H9 (cell line): ENCODE data around the gene EXOG. TPM values are rescaled to one million over a fixed set of nuclear protein-coding genes. Genes with fewer than 3 reads are reported as not detected.

Source experiments
- DNase-seq: peaks from one replicate; pipeline ENCODE4 v3.0.0-alpha.2; 2017
- H2AFZ ChIP-seq: one replicate; pipeline ENCODE4 v1.6.1; 2013; ENCODE audit warnings: mild to moderate bottlenecking, low read length, control low read depth, moderate library complexity
- H2AK5ac ChIP-seq: 2 replicates; pipeline ENCODE4 v1.6.1; 2013; ENCODE audit warnings: low read length, control low read depth, mixed read lengths; ENCODE audit not compliant: insufficient read length
- H2BK120ac ChIP-seq: one replicate; pipeline ENCODE4 v1.6.1; 2013; ENCODE audit warnings: low read depth, mild to moderate bottlenecking, low read length, control low read depth, inconsistent platforms; ENCODE audit not compliant: poor library complexity, severe bottlenecking
- H2BK12ac ChIP-seq: 2 replicates; pipeline ENCODE4 v1.6.1; 2013; ENCODE audit warnings: low read length, control low read depth, mixed read lengths, low read depth; ENCODE audit not compliant: insufficient read length
- H2BK15ac ChIP-seq: 2 replicates; pipeline ENCODE4 v1.6.1; 2013; ENCODE audit warnings: low read depth, low read length, control low read depth
- H2BK20ac ChIP-seq: one replicate; pipeline ENCODE4 v1.6.1; 2013; ENCODE audit warnings: low read depth, mild to moderate bottlenecking, low read length, control low read depth, inconsistent platforms; ENCODE audit not compliant: poor library complexity, severe bottlenecking
- H2BK5ac ChIP-seq: 2 replicates; pipeline ENCODE4 v1.6.1; 2013; ENCODE audit warnings: low read length, control low read depth, mixed read lengths; ENCODE audit not compliant: insufficient read length
- H3K14ac ChIP-seq: 2 replicates; pipeline ENCODE4 v1.6.1; 2013; ENCODE audit warnings: low read length, control low read depth; ENCODE audit not compliant: insufficient read depth
- H3K18ac ChIP-seq: 2 replicates; pipeline ENCODE4 v1.6.1; 2013; ENCODE audit warnings: low read depth, mild to moderate bottlenecking, mixed read lengths, low read length, control low read depth; ENCODE audit not compliant: insufficient read length
- H3K23ac ChIP-seq: 2 replicates; pipeline ENCODE4 v1.6.1; 2013; ENCODE audit warnings: low read length, control low read depth, mixed read lengths, low read depth; ENCODE audit not compliant: insufficient read length
- H3K23me2 ChIP-seq: 2 replicates; pipeline ENCODE4 v1.6.1; 2013; ENCODE audit warnings: low read depth, mild to moderate bottlenecking, mixed read lengths, low read length, control low read depth; ENCODE audit not compliant: insufficient read length, poor library complexity, severe bottlenecking
- H3K27ac ChIP-seq: 2 replicates; pipeline ENCODE4 v1.5.1; 2013; ENCODE audit warnings: low read length, control low read depth, mixed read lengths, low read depth; ENCODE audit not compliant: insufficient read length
- H3K27me3 ChIP-seq: 2 replicates; pipeline ENCODE4 v1.6.1; 2013; ENCODE audit warnings: low read length, control low read depth, inconsistent platforms; ENCODE audit not compliant: insufficient read depth
- H3K4ac ChIP-seq: 2 replicates; pipeline ENCODE4 v1.6.1; 2013; ENCODE audit warnings: low read depth, mild to moderate bottlenecking, control low read depth, inconsistent platforms, low read length, moderate library complexity
- H3K4me1 ChIP-seq: 2 replicates; pipeline ENCODE4 v1.6.1; 2013; ENCODE audit warnings: low read length, control low read depth, inconsistent platforms; ENCODE audit not compliant: insufficient read depth
- H3K4me2 ChIP-seq: 2 replicates; pipeline ENCODE4 v1.6.1; 2013; ENCODE audit warnings: low read length, control low read depth, mixed read lengths; ENCODE audit not compliant: insufficient read length, insufficient read depth
- H3K56ac ChIP-seq: 2 replicates; pipeline ENCODE4 v1.6.1; 2013; ENCODE audit warnings: low read depth, mild to moderate bottlenecking, mixed read lengths, low read length, control low read depth; ENCODE audit not compliant: insufficient read length
- H3K79me1 ChIP-seq: 2 replicates; pipeline ENCODE4 v1.6.1; 2013; ENCODE audit warnings: low read depth, mild to moderate bottlenecking, moderate library complexity, low read length, control low read depth, inconsistent platforms; ENCODE audit not compliant: insufficient read depth, poor library complexity, severe bottlenecking
- H3K79me2 ChIP-seq: 2 replicates; pipeline ENCODE4 v1.6.1; 2013; ENCODE audit warnings: low read length, control low read depth, inconsistent platforms; ENCODE audit not compliant: insufficient read depth
- H3K9ac ChIP-seq: 2 replicates; pipeline ENCODE4 v1.6.1; 2013; ENCODE audit warnings: low read length, control low read depth, mixed read lengths; ENCODE audit not compliant: insufficient read length; ENCODE audit errors: extremely low read depth
- H3K9me3 ChIP-seq: one replicate; pipeline ENCODE4 v1.6.1; 2013; ENCODE audit warnings: low read depth, low read length, inconsistent platforms; ENCODE audit not compliant: control insufficient read depth
- H3T11ph ChIP-seq: one replicate; pipeline ENCODE4 v1.6.1; 2013; ENCODE audit warnings: mild to moderate bottlenecking, low read length, control low read depth, inconsistent platforms
- H4K20me1 ChIP-seq: one replicate; pipeline ENCODE4 v1.6.1; 2013; ENCODE audit not compliant: control insufficient read depth, insufficient read length, insufficient read depth
- H4K5ac ChIP-seq: 2 replicates; pipeline ENCODE4 v1.6.1; 2013; ENCODE audit warnings: low read depth, mild to moderate bottlenecking, mixed read lengths, low read length, control low read depth; ENCODE audit not compliant: insufficient read length
- H4K8ac ChIP-seq: replicated peaks from 2 replicates; pipeline ENCODE4 v1.6.1; 2013; ENCODE audit warnings: low read length, control low read depth, mixed read lengths, low read depth; ENCODE audit not compliant: insufficient read length
- H4K91ac ChIP-seq: 2 replicates; pipeline ENCODE4 v1.6.1; 2013; ENCODE audit warnings: low read depth, mild to moderate bottlenecking, moderate library complexity, mixed read lengths, low read length, control low read depth; ENCODE audit not compliant: insufficient read length
- H3K27ac Mint-ChIP-seq, 3 experiments: 2 replicates in 2 of 3; 3 replicates in 1 of 3; pipeline ENCODE4 v1.8.0; 2020 to 2021; ENCODE audit warnings: mixed read lengths in 3 of 3, mild to moderate bottlenecking in 1 of 3, moderate library complexity in 1 of 3
- H3K27me3 Mint-ChIP-seq: 2 replicates; pipeline ENCODE4 v1.8.0; 2021; ENCODE audit warnings: low read depth, mild to moderate bottlenecking, moderate library complexity, mixed read lengths
- H3K36me3 Mint-ChIP-seq, 3 experiments: 2 replicates in 2 of 3; 3 replicates in 1 of 3; pipeline ENCODE4 v1.8.0; 2020 to 2021; ENCODE audit warnings: low read depth in 3 of 3, mixed read lengths in 3 of 3; ENCODE audit not compliant: insufficient read depth in 1 of 3
- H3K4me1 Mint-ChIP-seq, 2 experiments: 2 replicates each; pipeline ENCODE4 v1.8.0; 2020; ENCODE audit warnings: mixed read lengths in 2 of 2
- H3K4me3 Mint-ChIP-seq, 2 experiments: 2 replicates in 1 of 2; 3 replicates in 1 of 2; pipeline ENCODE4 v1.8.0; 2020 to 2021; ENCODE audit warnings: mild to moderate bottlenecking in 2 of 2, mixed read lengths in 2 of 2, moderate library complexity in 1 of 2
- H3K9me3 Mint-ChIP-seq, 2 experiments: 2 replicates in 1 of 2; 3 replicates in 1 of 2; pipeline ENCODE4 v1.8.0; 2020; ENCODE audit warnings: mild to moderate bottlenecking in 2 of 2, mixed read lengths in 2 of 2, moderate library complexity in 1 of 2
- WGBS: extraction: QIAGEN DNeasy Blood & Tissue Kit; methylation state at CpG from one replicate; pipeline ENCODE4 v1.1.7; 2013; ENCODE audit warnings: missing lambda C conversion rate, low lambda C conversion rate, mixed read lengths; ENCODE audit not compliant: insufficient read length; ENCODE audit errors: extremely low coverage; 5-methylcytosine and 5-hydroxymethylcytosine counted together
- total RNA-seq: library from RNA; stranded (reverse); gene quantifications from 2 replicates; pipeline ENCODE4 v1.2.1, GENCODE V29; 2021
- TF ChIP-seq, protein P1 (sequence below): fragments of 200-600 bp; sonication (generic); conservative IDR thresholded peaks from 3 replicates; pipeline ENCODE4 v1.8.0; 2021; ENCODE audit warnings: antibody characterized with exemption, mild to moderate bottlenecking

Gene EXOG
- total RNA-seq, 1 experiment from 2014 or later = 14.1 TPM

DNA sequence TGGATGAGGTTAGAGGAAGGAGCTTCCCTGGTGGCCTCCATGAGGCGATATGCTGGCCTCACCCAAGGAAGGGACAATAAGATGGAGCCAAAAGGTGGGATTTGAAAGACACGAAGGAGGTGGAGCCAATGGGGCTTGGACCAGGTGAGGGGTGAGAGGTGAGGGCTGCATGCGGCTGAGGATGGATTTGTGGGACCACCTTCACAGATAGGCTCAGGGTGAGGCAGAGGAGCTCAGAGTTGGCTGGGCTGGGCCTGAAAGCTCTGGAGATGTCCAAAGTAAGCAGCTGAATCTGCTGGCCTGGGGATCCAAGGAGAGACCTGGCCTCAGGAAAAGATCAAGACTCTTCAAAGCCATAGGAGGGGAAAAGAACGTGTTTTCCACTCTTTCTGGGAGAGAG is 49.8 kb downstream of the EXOG start:
- Mint-ChIP-seq H3K4me1 (peaks cover 23 to 25% of the 10 kb centered on the region in 2 experiments), H3K27me3 (peaks cover 2% of the 10 kb centered on the region), H3K4me3 (no peak overlapping the region), H3K27ac (peak overlapping the region in 1 of 3 experiments; percentile 38; a peak in 2 of 7 replicates), H3K36me3 (peaks cover 8 to 10% (median 8%) of the 10 kb centered on the region in 3 experiments; a peak in 6 of 7 replicates), H3K9me3 (no peaks in the 10 kb centered on the region; a peak in 1 of 5 replicates)
- Histone ChIP-seq H3K56ac (no peak overlapping the region), H2BK20ac (no peak overlapping the region), H3K18ac (no peak overlapping the region), H2BK12ac (no peak overlapping the region), H3K4me1 (no peaks in the 10 kb centered on the region; the same call in 1 of the 2 replicates), H4K20me1 (no peaks in the 10 kb centered on the region), H2AK5ac (no peak overlapping the region), H3K79me1 (no peaks in the 10 kb centered on the region), H4K5ac (no peak overlapping the region), H2BK120ac (no peak overlapping the region), H4K8ac (no peak overlapping the region), H2BK5ac (no peak overlapping the region), H3K14ac (no peak overlapping the region), H2BK15ac (no peak overlapping the region), H3T11ph (no peak overlapping the region), H3K4ac (no peak overlapping the region), H3K9ac (no peak overlapping the region), H3K23ac (no peak overlapping the region), H3K9me3 (no peaks in the 10 kb centered on the region), H4K91ac (no peak overlapping the region), H3K23me2 (no peaks in the 10 kb centered on the region), H3K27ac (no peak overlapping the region), H2AFZ (no peak overlapping the region), H3K79me2 (no peaks in the 10 kb centered on the region), H3K27me3 (no peaks in the 10 kb centered on the region), H3K4me2 (no peak overlapping the region)
- TF ChIP-seq, protein P1, sequence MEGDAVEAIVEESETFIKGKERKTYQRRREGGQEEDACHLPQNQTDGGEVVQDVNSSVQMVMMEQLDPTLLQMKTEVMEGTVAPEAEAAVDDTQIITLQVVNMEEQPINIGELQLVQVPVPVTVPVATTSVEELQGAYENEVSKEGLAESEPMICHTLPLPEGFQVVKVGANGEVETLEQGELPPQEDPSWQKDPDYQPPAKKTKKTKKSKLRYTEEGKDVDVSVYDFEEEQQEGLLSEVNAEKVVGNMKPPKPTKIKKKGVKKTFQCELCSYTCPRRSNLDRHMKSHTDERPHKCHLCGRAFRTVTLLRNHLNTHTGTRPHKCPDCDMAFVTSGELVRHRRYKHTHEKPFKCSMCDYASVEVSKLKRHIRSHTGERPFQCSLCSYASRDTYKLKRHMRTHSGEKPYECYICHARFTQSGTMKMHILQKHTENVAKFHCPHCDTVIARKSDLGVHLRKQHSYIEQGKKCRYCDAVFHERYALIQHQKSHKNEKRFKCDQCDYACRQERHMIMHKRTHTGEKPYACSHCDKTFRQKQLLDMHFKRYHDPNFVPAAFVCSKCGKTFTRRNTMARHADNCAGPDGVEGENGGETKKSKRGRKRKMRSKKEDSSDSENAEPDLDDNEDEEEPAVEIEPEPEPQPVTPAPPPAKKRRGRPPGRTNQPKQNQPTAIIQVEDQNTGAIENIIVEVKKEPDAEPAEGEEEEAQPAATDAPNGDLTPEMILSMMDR = no peak
- DNase-seq = no peak
- no CpG with 5 or more reads among the region's 4 CpGs for WGBS
